IMR-90 (cell line): ENCODE results near the gene PLB1. TPM values are rescaled to one million over a fixed set of nuclear protein-coding genes. Genes with fewer than 3 reads are reported as not detected.

Experiments used
- ATAC-seq: fragments of 200-7000 bp; cut with Tn5 transposase; 2 replicates; pipeline ENCODE4 v1.9.1; 2020; ENCODE audit warnings: low read depth, mild to moderate bottlenecking, moderate library complexity
- BruUV-seq: library from RNA; stranded (reverse); fragments of 400-500 nt; replicated peaks from 2 replicates; lab custom pipeline; 2021; lab: Mats Ljungman, UMichigan
- CTCF ChIA-PET: fragments of 300-600 bp; formaldehyde crosslinking; extraction: SDS; loops from one replicate; lab custom pipeline; 2021; ENCODE audit warnings: antibody characterized with exemption; lab: Yijun Ruan, JAX
- POLR2A ChIA-PET: fragments of 300-600 bp; sonication (Branson Sonifier 250); formaldehyde crosslinking; loops from one replicate; lab custom pipeline; 2022; ENCODE audit warnings: antibody characterized with exemption; ENCODE audit not compliant: unreplicated experiment; lab: Charles Lee
- DNase-seq: peaks from one replicate; pipeline ENCODE4 v3.0.0; 2013
- H2AFZ ChIP-seq: replicated peaks from 2 replicates; pipeline ENCODE3; 2013; ENCODE audit warnings: low read length, mild to moderate bottlenecking; ENCODE audit not compliant: poor library complexity
- H2AK5ac ChIP-seq: 2 replicates; pipeline ENCODE4 v1.6.1; 2013; ENCODE audit warnings: low read depth, low read length, inconsistent platforms
- H2AK9ac ChIP-seq: replicated peaks from 2 replicates; pipeline ENCODE3; 2013; ENCODE audit warnings: mild to moderate bottlenecking, low read depth, low read length, moderate library complexity; ENCODE audit not compliant: poor library complexity
- H2BK120ac ChIP-seq: 2 replicates; pipeline ENCODE4 v1.6.1; 2013; ENCODE audit warnings: low read depth, low read length, inconsistent platforms
- H2BK15ac ChIP-seq: 3 replicates; pipeline ENCODE4 v1.6.1; 2013; ENCODE audit warnings: low read depth, low read length, inconsistent platforms
- H2BK20ac ChIP-seq: 2 replicates; pipeline ENCODE4 v1.6.1; 2013; ENCODE audit warnings: low read depth, mild to moderate bottlenecking, inconsistent platforms, low read length, moderate library complexity
- H2BK5ac ChIP-seq: 2 replicates; pipeline ENCODE4 v1.6.1; 2013; ENCODE audit warnings: mild to moderate bottlenecking, low read depth, low read length, inconsistent platforms; ENCODE audit not compliant: poor library complexity, severe bottlenecking
- H3K14ac ChIP-seq: replicated peaks from 2 replicates; pipeline ENCODE4 v1.6.1; 2013; ENCODE audit warnings: low read depth, low read length, inconsistent platforms
- H3K18ac ChIP-seq: 2 replicates; pipeline ENCODE4 v1.6.1; 2013; ENCODE audit warnings: low read depth, low read length, control low read depth
- H3K23ac ChIP-seq: 2 replicates; pipeline ENCODE4 v1.6.1; 2013; ENCODE audit warnings: low read depth, low read length, inconsistent platforms
- H3K27ac ChIP-seq: 2 replicates; pipeline ENCODE4 v1.5.1; 2013; ENCODE audit warnings: mild to moderate bottlenecking, control low read depth, low read length; ENCODE audit not compliant: insufficient read depth
- H3K27me3 ChIP-seq: 2 replicates; pipeline ENCODE4 v1.6.1; 2013; ENCODE audit warnings: low read length; ENCODE audit not compliant: control insufficient read depth, insufficient read depth
- H3K36me3 ChIP-seq: 2 replicates; pipeline ENCODE4 v1.6.1; 2013; ENCODE audit warnings: low read length, mixed read lengths; ENCODE audit not compliant: control insufficient read depth, insufficient read depth
- H3K4ac ChIP-seq: 2 replicates; pipeline ENCODE4 v1.6.1; 2013; ENCODE audit warnings: low read depth, low read length, inconsistent platforms
- H3K4me1 ChIP-seq: 2 replicates; pipeline ENCODE4 v1.6.1; 2013; ENCODE audit warnings: low read length, mixed read lengths; ENCODE audit not compliant: control insufficient read depth, insufficient read depth
- H3K4me2 ChIP-seq: 2 replicates; pipeline ENCODE4 v1.6.1; 2013; ENCODE audit warnings: low read depth, mild to moderate bottlenecking, control low read depth, low read length, moderate library complexity
- H3K4me3 ChIP-seq: 2 replicates; pipeline ENCODE4 v1.5.1; 2013; ENCODE audit warnings: low read depth, mild to moderate bottlenecking, control low read depth, low read length, moderate library complexity; ENCODE audit not compliant: insufficient read depth
- H3K56ac ChIP-seq: 2 replicates; pipeline ENCODE4 v1.6.1; 2013; ENCODE audit warnings: low read length, inconsistent platforms; ENCODE audit not compliant: insufficient read depth; ENCODE audit errors: extremely low read depth
- H3K79me1 ChIP-seq, 2 experiments: 2 replicates each; pipeline ENCODE4 v1.6.1; 2013; ENCODE audit warnings: low read length in 2 of 2, inconsistent platforms in 1 of 2, low read depth in 1 of 2
- H3K9ac ChIP-seq: 2 replicates; pipeline ENCODE4 v1.6.1; 2013; ENCODE audit warnings: low read depth, low read length, control low read depth
- H3K9me1 ChIP-seq: 2 replicates; pipeline ENCODE4 v1.6.1; 2013; ENCODE audit warnings: low read length, inconsistent platforms; ENCODE audit not compliant: insufficient read depth
- H3K9me3 ChIP-seq: 2 replicates; pipeline ENCODE4 v1.6.1; 2013; ENCODE audit warnings: low read length; ENCODE audit not compliant: control insufficient read depth, insufficient read depth
- H4K20me1 ChIP-seq: 2 replicates; pipeline ENCODE4 v1.6.1; 2013; ENCODE audit warnings: low read length, inconsistent platforms; ENCODE audit not compliant: insufficient read depth
- H4K5ac ChIP-seq: 2 replicates; pipeline ENCODE4 v1.6.1; 2013; ENCODE audit warnings: mild to moderate bottlenecking, low read depth, low read length, control low read depth
- H4K8ac ChIP-seq, 2 experiments: 2 replicates each; pipeline ENCODE4 v1.6.1; 2013; ENCODE audit warnings: low read depth in 2 of 2, low read length in 2 of 2, control low read depth in 1 of 2, inconsistent platforms in 1 of 2
- H4K91ac ChIP-seq: 2 replicates; pipeline ENCODE4 v1.6.1; 2013; ENCODE audit warnings: low read depth, low read length, inconsistent platforms; ENCODE audit not compliant: insufficient read depth
- CHD1 ChIP-seq: IDR thresholded peaks from 2 replicates; pipeline ENCODE4 v1.6.1; 2012; ENCODE audit warnings: low read depth, low read length, improper control_type of control experiment
- ELK1 ChIP-seq: fragments of 150-350 bp; IDR thresholded peaks from 2 replicates; pipeline ENCODE4 v1.6.1; 2016; ENCODE audit warnings: low read depth, mild to moderate bottlenecking, low read length, moderate library complexity, borderline replicate concordance
- FOS ChIP-seq: fragments of 150-350 bp; IDR thresholded peaks from 2 replicates; pipeline ENCODE4 v1.6.1; 2016; ENCODE audit warnings: low read depth, low read length
- MXI1 ChIP-seq: IDR thresholded peaks from 2 replicates; pipeline ENCODE4 v1.6.1; 2012; ENCODE audit warnings: low read depth, mild to moderate bottlenecking, low read length, moderate library complexity, borderline replicate concordance
- RCOR1 ChIP-seq: IDR thresholded peaks from 2 replicates; pipeline ENCODE4 v1.6.1; 2012; ENCODE audit warnings: mild to moderate bottlenecking, low read length, improper control_type of control experiment; ENCODE audit not compliant: insufficient replicate concordance
- USF2 ChIP-seq: fragments of 150-350 bp; IDR thresholded peaks from 2 replicates; pipeline ENCODE4 v1.6.1; 2017; ENCODE audit warnings: mild to moderate bottlenecking, antibody characterized with exemption, low read length, low read depth
- WGBS, 2 experiments: methylation state at CpG; one replicate each; pipeline versions ENCODE4 v1.1.5 to v1.1.7; 2013; ENCODE audit warnings: missing lambda C conversion rate in 2 of 2; ENCODE audit not compliant: insufficient read length in 1 of 2; ENCODE audit errors: extremely low coverage in 2 of 2; 5-methylcytosine and 5-hydroxymethylcytosine counted together
- dilution Hi-C: fragments of 300-500 bp; cut with HindIII; formaldehyde crosslinking; loops from one replicate; pipeline ENCODE4 v1.14.3; 2018; ENCODE audit warnings: low sequenced_read_pairs; ENCODE audit not compliant: unreplicated experiment
- in situ Hi-C: fragments of 300-500 bp; cut with MboI; formaldehyde crosslinking; loops from 3 replicates; pipeline ENCODE4 v1.14.3; 2019; ENCODE audit warnings: low sequenced_read_pairs, inconsistent platforms, mixed read lengths
- intact Hi-C: fragments of 100-400 bp; cut with micrococcal nuclease; formaldehyde crosslinking; loops from 2 replicates; pipeline ENCODE4 v1.10.0; 2022
- polyA plus RNA-seq, 3 experiments: library from polyadenylated mRNA; depleted of rRNA; stranded (reverse); fragments of >200 nt; gene quantifications; 2 replicates each; pipeline ENCODE4 v1.2.3, GENCODE V29; 2012; ENCODE audit warnings: low replicate concordance in 1 of 3
- total RNA-seq: library from RNA; depleted of rRNA; stranded (reverse); fragments of >200 nt; gene quantifications from 2 replicates; pipeline ENCODE4 v1.2.3, GENCODE V29; 2012

The PLB1 gene
- total and polyA plus RNA-seq, 2 of the 4 experiments (the other 2 are of a cell fraction): 0.74 to 0.90 TPM

GRCh38 chr2:28505361-28505760 is 9.5 kb downstream of the PLB1 start:
- H4K20me1 ChIP-seq: no peaks in the 10 kb centered on the region
- H4K91ac ChIP-seq: no peak overlapping the region
- no peak overlapping the region for H3K4ac ChIP-seq
- H4K8ac ChIP-seq: no peak overlapping the region
- no peaks in the 10 kb centered on the region for H3K79me1 ChIP-seq
- H2BK15ac ChIP-seq: no peak overlapping the region
- no peak overlapping the region for H3K4me2 ChIP-seq
- no peak overlapping the region for H2AFZ ChIP-seq
- no peak for TF ChIP-seq MXI1
- no peak for TF ChIP-seq RCOR1
- no peak for TF ChIP-seq USF2
- TF ChIP-seq CHD1: no peak
- no peak for TF ChIP-seq ELK1
- TF ChIP-seq FOS: no peak
- H2BK20ac ChIP-seq: no peak overlapping the region
- no peak overlapping the region for H4K5ac ChIP-seq
- no TSS peak for BruUV-seq
- no peak overlapping the region for H2BK5ac ChIP-seq
- H3K9me1 ChIP-seq: no peaks in the 10 kb centered on the region; the same call in 1 of the 2 replicates
- H2AK5ac ChIP-seq: no peak overlapping the region
- DNase-seq (no peak), ATAC-seq (no peak)
- in situ Hi-C loops: no loop called here
- no peaks in the 10 kb centered on the region for H3K4me1 ChIP-seq
- no peak overlapping the region for H3K18ac ChIP-seq
- no peak overlapping the region for H3K4me3 ChIP-seq
- no peak overlapping the region for H2AK9ac ChIP-seq
- no peak overlapping the region for H3K23ac ChIP-seq
- H3K14ac ChIP-seq: no peak overlapping the region
- dilution Hi-C loops: no loop called here
- no peak overlapping the region for H3K9ac ChIP-seq
- H3K27ac ChIP-seq: no peak overlapping the region
- POLR2A ChIA-PET: no interaction called here
- peaks cover 49% of the 10 kb centered on the region for H3K27me3 ChIP-seq
- CTCF ChIA-PET: no interaction called here
- intact Hi-C loops: no loop called here
- H3K56ac ChIP-seq: no peak overlapping the region
- no peaks in the 10 kb centered on the region for H3K36me3 ChIP-seq
- no CpG with 5 or more reads among the region's 4 CpGs for WGBS, 2 experiments
- peaks cover 3% of the 10 kb centered on the region; the same call in 1 of the 2 replicates for H3K9me3 ChIP-seq
- no peak overlapping the region for H2BK120ac ChIP-seq
